Mesenchymal stem cell (in vitro differentiated cells and primary cell): Measurements from ENCODE around the gene AKAP9.

Experiments used
- DNase-seq: peaks from one replicate; pipeline ENCODE4 v3.0.0-alpha.2; 2013
- H2AFZ ChIP-seq: one replicate; pipeline ENCODE4 v1.6.1; 2013; ENCODE audit warnings: low read depth, mild to moderate bottlenecking, control low read depth, inconsistent platforms, low read length, moderate library complexity
- H2AK5ac ChIP-seq: 2 replicates; pipeline ENCODE4 v1.6.1; 2013; ENCODE audit warnings: low read length, moderate library complexity, mild to moderate bottlenecking, inconsistent platforms; ENCODE audit not compliant: severe bottlenecking
- H2BK120ac ChIP-seq: one replicate; pipeline ENCODE4 v1.6.1; 2013; ENCODE audit warnings: low read depth, mild to moderate bottlenecking, inconsistent platforms, low read length, moderate library complexity
- H2BK12ac ChIP-seq, 2 experiments: one replicate each; pipeline ENCODE4 v1.6.1; 2013; ENCODE audit warnings: inconsistent platforms in 2 of 2, low read length in 2 of 2, mild to moderate bottlenecking in 2 of 2, moderate library complexity in 2 of 2, control low read depth in 1 of 2
- H2BK15ac ChIP-seq: one replicate; pipeline ENCODE4 v1.6.1; 2013; ENCODE audit warnings: mild to moderate bottlenecking, low read depth, inconsistent platforms; ENCODE audit not compliant: poor library complexity, severe bottlenecking
- H2BK5ac ChIP-seq: 2 replicates; pipeline ENCODE4 v1.6.1; 2013; ENCODE audit warnings: low read depth, mild to moderate bottlenecking, low read length, control low read depth, inconsistent platforms; ENCODE audit not compliant: poor library complexity, severe bottlenecking
- H3K14ac ChIP-seq, 2 experiments: one replicate each; pipeline ENCODE4 v1.6.1; 2013; ENCODE audit warnings: inconsistent platforms in 2 of 2, low read length in 2 of 2, control low read depth in 1 of 2, mild to moderate bottlenecking in 1 of 2, moderate library complexity in 1 of 2
- H3K18ac ChIP-seq, 2 experiments: one replicate each; pipeline ENCODE4 v1.6.1; 2013; ENCODE audit warnings: inconsistent platforms in 2 of 2, low read length in 2 of 2, control low read depth in 1 of 2, low read depth in 1 of 2, mild to moderate bottlenecking in 1 of 2
- H3K23ac ChIP-seq, 2 experiments: one replicate each; pipeline ENCODE4 v1.6.1; 2013; ENCODE audit warnings: inconsistent platforms in 2 of 2, low read length in 2 of 2, mild to moderate bottlenecking in 2 of 2, moderate library complexity in 2 of 2, control low read depth in 1 of 2
- H3K27ac ChIP-seq: 2 replicates; pipeline ENCODE4 v1.5.1; 2013; ENCODE audit warnings: mild to moderate bottlenecking, moderate library complexity, low read length, control low read depth, inconsistent platforms; ENCODE audit not compliant: poor library complexity, severe bottlenecking
- H3K27me3 ChIP-seq, 2 experiments: 2 replicates each; pipeline versions ENCODE4 v1.6.1 to v1.7.0; 2013; ENCODE audit warnings: low read length in 2 of 2, mild to moderate bottlenecking in 2 of 2, moderate library complexity in 2 of 2, control low read depth in 1 of 2, inconsistent platforms in 1 of 2; ENCODE audit not compliant: control insufficient read depth in 1 of 2, insufficient read depth in 1 of 2
- H3K36me3 ChIP-seq, 2 experiments: 2 replicates each; pipeline versions ENCODE4 v1.6.1 to v1.7.0; 2013; ENCODE audit warnings: low read length in 2 of 2, control low read depth in 1 of 2, inconsistent platforms in 1 of 2, low read depth in 1 of 2, mild to moderate bottlenecking in 1 of 2; ENCODE audit not compliant: insufficient read depth in 2 of 2, control insufficient read depth in 1 of 2
- H3K4ac ChIP-seq, 2 experiments: one replicate each; pipeline ENCODE4 v1.6.1; 2013; ENCODE audit warnings: inconsistent platforms in 2 of 2, low read length in 2 of 2, mild to moderate bottlenecking in 2 of 2, moderate library complexity in 2 of 2, control low read depth in 1 of 2, low read depth in 1 of 2
- H3K4me1 ChIP-seq: 2 replicates; pipeline ENCODE4 v1.6.1; 2013; ENCODE audit warnings: low read depth, low read length, control low read depth; ENCODE audit not compliant: control insufficient read depth, insufficient read depth
- H3K4me2 ChIP-seq: 2 replicates; pipeline ENCODE4 v1.6.1; 2013; ENCODE audit warnings: low read length, mild to moderate bottlenecking, inconsistent platforms; ENCODE audit not compliant: poor library complexity, severe bottlenecking
- H3K4me3 ChIP-seq, 2 experiments: 2 replicates each; pipeline versions ENCODE4 v1.5.1 to v1.7.0; 2013; ENCODE audit warnings: low read length in 2 of 2, mild to moderate bottlenecking in 2 of 2, control low read depth in 1 of 2, low read depth in 1 of 2; ENCODE audit not compliant: insufficient read depth in 1 of 2
- H3K79me1 ChIP-seq: replicated peaks from 2 replicates; pipeline ENCODE4 v1.6.1; 2013; ENCODE audit warnings: mild to moderate bottlenecking, control low read depth, low read length, inconsistent platforms; ENCODE audit not compliant: poor library complexity, severe bottlenecking
- H3K9ac ChIP-seq: 2 replicates; pipeline ENCODE4 v1.7.0; 2013; ENCODE audit warnings: mild to moderate bottlenecking, low read length, moderate library complexity
- H3K9me3 ChIP-seq: 2 replicates; pipeline ENCODE4 v1.7.0; 2013; ENCODE audit warnings: mild to moderate bottlenecking, low read length; ENCODE audit not compliant: control insufficient read depth
- H4K8ac ChIP-seq: one replicate; pipeline ENCODE4 v1.6.1; 2013; ENCODE audit warnings: inconsistent platforms, mild to moderate bottlenecking, low read length, moderate library complexity
- H4K91ac ChIP-seq: one replicate; pipeline ENCODE4 v1.6.1; 2013; ENCODE audit warnings: mild to moderate bottlenecking, low read length, inconsistent platforms
- WGBS: methylation state at CpG from one replicate; pipeline ENCODE4 v1.1.7; 2013; ENCODE audit warnings: mixed read lengths; 5-methylcytosine and 5-hydroxymethylcytosine counted together

The AKAP9 gene

GRCh38 chr7:91916051-91916440, 24.6 kb upstream of the AKAP9 start:
- WGBS, result 58% methylated on average over 1 of the region's 1 CpG
- Histone ChIP-seq H2BK5ac (no peak overlapping the region), H3K9ac (no peak overlapping the region), H2BK15ac (no peak overlapping the region), H3K36me3 (no peaks in the 10 kb centered on the region), H4K91ac (no peak overlapping the region), H2BK12ac (no peak overlapping the region), H2AK5ac (no peak overlapping the region), H3K4ac (no peak overlapping the region), H2BK120ac (no peak overlapping the region), H3K4me2 (no peak overlapping the region), H3K4me3 (no peak overlapping the region), H3K14ac (no peak overlapping the region), H3K27me3 (no peaks in the 10 kb centered on the region), H3K27ac (no peak overlapping the region), H3K4me1 (no peaks in the 10 kb centered on the region), H3K9me3 (no peaks in the 10 kb centered on the region), H4K8ac (no peak overlapping the region), H2AFZ (no peak overlapping the region), H3K79me1 (no peaks in the 10 kb centered on the region), H3K18ac (no peak overlapping the region), H3K23ac (no peak overlapping the region)
- no peak for DNase-seq

- Histone ChIP-seq H3K36me3 (no peaks in the 10 kb centered on the region), H4K91ac (no peak overlapping the region), H3K4me3 (no peak overlapping the region), H3K4me2 (no peak overlapping the region), H3K79me1 (no peaks in the 10 kb centered on the region), H3K18ac (no peak overlapping the region), H4K8ac (no peak overlapping the region), H3K9me3 (no peaks in the 10 kb centered on the region), H3K23ac (no peak overlapping the region), H2BK12ac (no peak overlapping the region), H3K14ac (no peak overlapping the region), H3K27me3 (no peaks in the 10 kb centered on the region), H2AFZ (no peak overlapping the region), H2BK120ac (no peak overlapping the region), H3K9ac (no peak overlapping the region), H2BK15ac (no peak overlapping the region), H3K27ac (no peak overlapping the region), H2AK5ac (no peak overlapping the region), H2BK5ac (no peak overlapping the region), H3K4ac (no peak overlapping the region), H3K4me1 (no peaks in the 10 kb centered on the region)
- no CpG with 5 or more reads among the region's 1 CpG for WGBS
- no peak for DNase-seq
These were observed 22.3 kb upstream of the AKAP9 start for GRCh38 chr7:91918356-91918755.

- no peak overlapping the region for H2AFZ ChIP-seq
- H4K8ac ChIP-seq, result no peak overlapping the region
- no peak overlapping the region for H3K4me3 ChIP-seq
- H4K91ac ChIP-seq, result no peak overlapping the region
- no peaks in the 10 kb centered on the region for H3K79me1 ChIP-seq
- H3K27ac ChIP-seq, result no peak overlapping the region
- no peak overlapping the region for H2BK5ac ChIP-seq
- no peaks in the 10 kb centered on the region for H3K4me1 ChIP-seq
- H3K36me3 ChIP-seq, result no peaks in the 10 kb centered on the region
- no peak overlapping the region for H3K14ac ChIP-seq
- no peak overlapping the region for H3K4me2 ChIP-seq
- no peak overlapping the region for H3K9ac ChIP-seq
- no peak overlapping the region for H3K4ac ChIP-seq
- H2BK120ac ChIP-seq, result no peak overlapping the region
- no peaks in the 10 kb centered on the region for H3K27me3 ChIP-seq
- H2AK5ac ChIP-seq, result no peak overlapping the region
- no peak overlapping the region for H2BK12ac ChIP-seq
- 92% methylated on average over 2 of the region's 4 CpGs for WGBS
- no peaks in the 10 kb centered on the region for H3K9me3 ChIP-seq
- H3K23ac ChIP-seq, result no peak overlapping the region
- no peak overlapping the region for H3K18ac ChIP-seq
- DNase-seq, result no peak
- no peak overlapping the region for H2BK15ac ChIP-seq
These were observed 17.8 kb upstream of the AKAP9 start for GRCh38 chr7:91922857-91923256.

GRCh38 chr7:91927912-91928311, 12.8 kb upstream of the AKAP9 start:
- Histone ChIP-seq H2AK5ac (no peak overlapping the region), H3K79me1 (no peaks in the 10 kb centered on the region), H3K27ac (no peak overlapping the region), H3K14ac (no peak overlapping the region), H2BK120ac (no peak overlapping the region), H4K91ac (no peak overlapping the region), H2BK12ac (no peak overlapping the region), H3K4ac (no peak overlapping the region), H3K4me2 (no peak overlapping the region), H2BK15ac (no peak overlapping the region), H3K36me3 (no peaks in the 10 kb centered on the region), H3K23ac (no peak overlapping the region), H3K4me3 (no peak overlapping the region), H3K9ac (no peak overlapping the region), H3K27me3 (no peaks in the 10 kb centered on the region), H4K8ac (no peak overlapping the region), H3K4me1 (no peaks in the 10 kb centered on the region), H2AFZ (no peak overlapping the region), H3K18ac (no peak overlapping the region), H2BK5ac (no peak overlapping the region), H3K9me3 (no peaks in the 10 kb centered on the region)
- WGBS, result 69% methylated on average over 5 of the region's 6 CpGs
- no peak for DNase-seq
